Measurements from ENCODE around the gene SSTR4.
"Not testable (repeated sequence)": the region's sequence is repeated elsewhere in the genome, so short reads cannot be mapped to it uniquely, and the experiment has no call there.

SSTR4 gene

GRCh38 chr20:23022849-23023248 lies 12.3 kb upstream of the SSTR4 start:
- TF ChIP-seq CTCF (IDR thresholded peaks at IDR 0.05) = no peak
- no peaks in the 10 kb centered on the region for H3K36me3 ChIP-seq

GRCh38 chr20:23023621-23024177 lies 11.4 kb upstream of the SSTR4 start:
- Histone ChIP-seq H3K4me3 (ENCODE audit: low read depth in 1 of 2, low read length in 1 of 2) (no peak overlapping the region), H3K27ac (peak overlapping the region; percentile 96), H3K9me3 (no peaks in the 10 kb centered on the region), H3K4me1 (ENCODE audit: control insufficient read depth in 1 of 2, insufficient read depth in 1 of 2, low read depth in 1 of 2, low read length in 1 of 2) (peaks cover 52 to 53% of the 10 kb centered on the region in 2 experiments), H3K27me3 (no peaks in the 10 kb centered on the region), H3K36me3 (no peaks in the 10 kb centered on the region)
- TF ChIP-seq CTCF (IDR thresholded peaks at IDR 0.05) = no peak

More at GRCh38 chr20:23022849-23023248, 12.3 kb upstream of the SSTR4 start:
- no peaks in the 10 kb centered on the region for H3K9me3 ChIP-seq
- H3K4me3 ChIP-seq (ENCODE audit: low read depth in 1 of 2, low read length in 1 of 2) = no peak overlapping the region
- H3K27ac ChIP-seq = peak overlapping the region; percentile 96
- peaks cover 44 to 45% of the 10 kb centered on the region in 2 experiments for H3K4me1 ChIP-seq (ENCODE audit: control insufficient read depth in 1 of 2, insufficient read depth in 1 of 2, low read depth in 1 of 2, low read length in 1 of 2)
- H3K27me3 ChIP-seq = no peaks in the 10 kb centered on the region

- Histone ChIP-seq H3K27ac (peak overlapping the region; percentile 96), H3K36me3 (no peaks in the 10 kb centered on the region), H3K4me1 (ENCODE audit: control insufficient read depth in 1 of 2, insufficient read depth in 1 of 2, low read depth in 1 of 2, low read length in 1 of 2) (peaks cover 62 to 63% of the 10 kb centered on the region in 2 experiments), H3K4me3 (ENCODE audit: low read depth in 1 of 2, low read length in 1 of 2) (peak overlapping the region; percentile 0 to 6), H3K9me3 (no peaks in the 10 kb centered on the region), H3K27me3 (no peaks in the 10 kb centered on the region)
- TF ChIP-seq CTCF (IDR thresholded peaks at IDR 0.05) = no peak
Measured at GRCh38 chr20:23024701-23025100, 10.4 kb upstream of the SSTR4 start.

- Histone ChIP-seq H3K27ac (peak overlapping the region; percentile 96), H3K4me1 (ENCODE audit: control insufficient read depth in 1 of 2, insufficient read depth in 1 of 2, low read depth in 1 of 2, low read length in 1 of 2) (peaks cover 62 to 66% of the 10 kb centered on the region in 2 experiments), H3K4me3 (ENCODE audit: low read depth in 1 of 2, low read length in 1 of 2) (peak overlapping the region; percentile 6 to 56)
- not testable (repeated sequence) for H3K9me3 ChIP-seq, H3K27me3 ChIP-seq, H3K36me3 ChIP-seq
Measured at GRCh38 chr20:23025503-23025902, 9.6 kb upstream of the SSTR4 start.

- H3K36me3 ChIP-seq = no peaks in the 10 kb centered on the region
- H3K27me3 ChIP-seq = no peaks in the 10 kb centered on the region
- H3K27ac ChIP-seq = peak overlapping the region; percentile 96
- no peaks in the 10 kb centered on the region for H3K9me3 ChIP-seq
- peak overlapping the region; percentile 46 to 56 for H3K4me3 ChIP-seq (ENCODE audit: low read depth in 1 of 2, low read length in 1 of 2)
- peaks cover 65 to 73% of the 10 kb centered on the region in 2 experiments for H3K4me1 ChIP-seq (ENCODE audit: control insufficient read depth in 1 of 2, insufficient read depth in 1 of 2, low read depth in 1 of 2, low read length in 1 of 2)
- TF ChIP-seq CTCF (IDR thresholded peaks at IDR 0.05) = no peak
Measured at GRCh38 chr20:23027721-23028120, 7.4 kb upstream of the SSTR4 start.

- H3K27ac ChIP-seq = peak overlapping the region; percentile 96
- H3K9me3 ChIP-seq = no peaks in the 10 kb centered on the region
- H3K4me1 ChIP-seq (ENCODE audit: control insufficient read depth in 1 of 2, insufficient read depth in 1 of 2, low read depth in 1 of 2, low read length in 1 of 2) = peaks cover 68 to 79% of the 10 kb centered on the region in 2 experiments
- H3K36me3 ChIP-seq = no peaks in the 10 kb centered on the region
- no peaks in the 10 kb centered on the region for H3K27me3 ChIP-seq
- H3K4me3 ChIP-seq (ENCODE audit: low read depth in 1 of 2, low read length in 1 of 2) = peak overlapping the region; percentile 6 to 56
- no peak for TF ChIP-seq CTCF (IDR thresholded peaks at IDR 0.05)
Measured at GRCh38 chr20:23028392-23028791, 6.7 kb upstream of the SSTR4 start.
